Left ventricle myocardium inferior (tissue), 1 donor: ENCODE results near the gene ALG2. TPM values are rescaled to one million over a fixed set of nuclear protein-coding genes. Genes with fewer than 3 reads are reported as not detected.

Experiments
- DNase-seq: peaks from one replicate; pipeline ENCODE4 v3.0.0-alpha.2; 2020
- H3K27ac ChIP-seq: fragments of 200-600 bp; replicated peaks from 2 replicates; pipeline ENCODE4 v1.8.0; 2021
- H3K27me3 ChIP-seq: fragments of 200-600 bp; 2 replicates; pipeline ENCODE4 v1.8.0; 2021; ENCODE audit warnings: low read depth
- H3K36me3 ChIP-seq: fragments of 200-600 bp; 2 replicates; pipeline ENCODE4 v1.8.0; 2021
- H3K4me1 ChIP-seq: fragments of 200-600 bp; 2 replicates; pipeline ENCODE4 v1.8.0; 2021
- H3K4me3 ChIP-seq: fragments of 200-600 bp; 2 replicates; pipeline ENCODE4 v1.8.0; 2021; ENCODE audit warnings: mild to moderate bottlenecking, moderate library complexity
- H3K9me3 ChIP-seq: fragments of 200-600 bp; replicated peaks from 2 replicates; pipeline ENCODE4 v1.8.0; 2021
- intact Hi-C: fragments of 100-400 bp; cut with micrococcal nuclease; formaldehyde crosslinking; loops from one replicate; pipeline ENCODE4 v1.11.0; 2022
- total RNA-seq: library from RNA; stranded (reverse); fragmentation: NEBNext Ultra II Directional; extraction: Animal tissue kit (Norgen Biotek cat#: 25700); gene quantifications from one replicate; pipeline ENCODE4 v1.2.1, GENCODE V29; 2021
- TF ChIP-seq, protein P1 (sequence below): fragments of 200-600 bp; IDR thresholded peaks from 2 replicates; pipeline ENCODE4 v1.8.0; 2021; ENCODE audit warnings: antibody characterized with exemption, mild to moderate bottlenecking, borderline replicate concordance
- donor health status: DM: no; HTN: yes; CAD: no; lungs with severe emphysema.

Gene ALG2
- total RNA-seq, 1 donor from 2014 or later, result 14.8 TPM

DNA sequence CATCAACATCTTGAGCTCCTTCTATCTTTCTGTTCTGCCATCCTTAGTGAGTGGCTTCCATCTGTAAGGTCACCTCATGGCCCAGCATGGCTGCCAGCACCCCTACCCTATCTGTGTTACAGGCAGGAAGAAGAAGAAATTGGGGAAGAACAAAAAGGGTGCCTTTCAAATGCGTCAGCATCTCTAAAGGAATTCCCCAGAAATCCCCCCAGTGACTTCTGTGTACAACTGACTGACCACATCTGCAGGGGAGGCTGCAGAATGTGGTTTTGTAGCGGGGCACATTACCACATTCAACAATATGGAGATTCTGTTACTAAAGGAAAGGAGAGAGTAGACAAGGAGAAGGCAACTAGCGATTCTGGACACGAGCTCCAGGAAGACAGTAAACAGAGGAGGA, 40.1 kb downstream of the ALG2 start:
- Histone ChIP-seq H3K27ac (no peak overlapping the region), H3K27me3 (no peaks in the 10 kb centered on the region), H3K4me3 (no peak overlapping the region), H3K36me3 (no peaks in the 10 kb centered on the region), H3K4me1 (peaks cover 9% of the 10 kb centered on the region), H3K9me3 (no peaks in the 10 kb centered on the region)
- TF ChIP-seq, protein P1, sequence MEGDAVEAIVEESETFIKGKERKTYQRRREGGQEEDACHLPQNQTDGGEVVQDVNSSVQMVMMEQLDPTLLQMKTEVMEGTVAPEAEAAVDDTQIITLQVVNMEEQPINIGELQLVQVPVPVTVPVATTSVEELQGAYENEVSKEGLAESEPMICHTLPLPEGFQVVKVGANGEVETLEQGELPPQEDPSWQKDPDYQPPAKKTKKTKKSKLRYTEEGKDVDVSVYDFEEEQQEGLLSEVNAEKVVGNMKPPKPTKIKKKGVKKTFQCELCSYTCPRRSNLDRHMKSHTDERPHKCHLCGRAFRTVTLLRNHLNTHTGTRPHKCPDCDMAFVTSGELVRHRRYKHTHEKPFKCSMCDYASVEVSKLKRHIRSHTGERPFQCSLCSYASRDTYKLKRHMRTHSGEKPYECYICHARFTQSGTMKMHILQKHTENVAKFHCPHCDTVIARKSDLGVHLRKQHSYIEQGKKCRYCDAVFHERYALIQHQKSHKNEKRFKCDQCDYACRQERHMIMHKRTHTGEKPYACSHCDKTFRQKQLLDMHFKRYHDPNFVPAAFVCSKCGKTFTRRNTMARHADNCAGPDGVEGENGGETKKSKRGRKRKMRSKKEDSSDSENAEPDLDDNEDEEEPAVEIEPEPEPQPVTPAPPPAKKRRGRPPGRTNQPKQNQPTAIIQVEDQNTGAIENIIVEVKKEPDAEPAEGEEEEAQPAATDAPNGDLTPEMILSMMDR, result no peak
- intact Hi-C loops, result no loop called here
- no peak for DNase-seq

DNA sequence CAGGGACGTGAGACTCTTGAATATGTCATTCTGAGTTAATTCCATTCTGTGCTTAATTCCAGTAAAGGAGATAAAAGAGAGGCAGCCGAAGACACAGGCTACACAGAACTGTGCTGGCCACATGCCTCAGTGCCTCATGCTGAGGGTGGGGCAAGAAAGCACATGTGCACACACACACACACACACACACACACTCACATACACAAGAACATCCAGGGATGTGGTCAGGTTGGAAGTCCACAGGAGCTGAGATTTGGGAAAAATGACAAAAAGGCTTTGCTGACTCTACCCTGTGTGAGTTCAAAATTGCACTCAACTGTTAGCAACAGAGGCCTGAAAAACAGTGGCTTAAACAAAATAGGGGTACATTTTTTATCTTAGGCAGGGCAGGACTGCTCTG, 40.5 kb downstream of the ALG2 start:
- Histone ChIP-seq H3K4me1 (peaks cover 9% of the 10 kb centered on the region), H3K9me3 (no peaks in the 10 kb centered on the region), H3K4me3 (no peak overlapping the region), H3K36me3 (no peaks in the 10 kb centered on the region), H3K27me3 (no peaks in the 10 kb centered on the region), H3K27ac (no peak overlapping the region)
- intact Hi-C loops, result no loop called here
- TF ChIP-seq, protein P1, result no peak
- DNase-seq, result no peak

DNA sequence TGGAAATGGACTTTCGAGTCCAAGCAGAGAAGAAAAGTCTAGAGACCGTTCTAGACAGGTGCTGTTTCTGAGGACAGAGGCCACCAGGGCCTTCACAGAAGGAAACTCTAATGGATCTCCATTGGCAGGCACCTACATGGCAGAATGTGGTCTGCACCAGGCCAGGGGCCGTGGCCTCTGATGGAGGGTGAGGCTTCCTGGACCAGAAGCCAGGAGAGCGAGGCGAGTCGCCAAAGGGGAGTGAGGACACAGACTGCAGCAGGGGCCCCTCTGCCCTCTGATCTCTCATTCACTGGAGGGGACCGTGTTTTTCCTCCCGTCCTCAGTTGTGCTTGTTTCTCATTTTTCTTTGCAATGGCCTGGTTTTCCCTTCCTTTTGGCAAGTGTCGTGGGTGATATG, 41.1 kb downstream of the ALG2 start:
- Histone ChIP-seq H3K4me3 (no peak overlapping the region), H3K27ac (no peak overlapping the region), H3K27me3 (no peaks in the 10 kb centered on the region), H3K4me1 (peaks cover 9% of the 10 kb centered on the region), H3K9me3 (no peaks in the 10 kb centered on the region), H3K36me3 (no peaks in the 10 kb centered on the region)
- no peak for DNase-seq
- TF ChIP-seq, protein P1, result no peak
- intact Hi-C loops, result no loop called here

DNA sequence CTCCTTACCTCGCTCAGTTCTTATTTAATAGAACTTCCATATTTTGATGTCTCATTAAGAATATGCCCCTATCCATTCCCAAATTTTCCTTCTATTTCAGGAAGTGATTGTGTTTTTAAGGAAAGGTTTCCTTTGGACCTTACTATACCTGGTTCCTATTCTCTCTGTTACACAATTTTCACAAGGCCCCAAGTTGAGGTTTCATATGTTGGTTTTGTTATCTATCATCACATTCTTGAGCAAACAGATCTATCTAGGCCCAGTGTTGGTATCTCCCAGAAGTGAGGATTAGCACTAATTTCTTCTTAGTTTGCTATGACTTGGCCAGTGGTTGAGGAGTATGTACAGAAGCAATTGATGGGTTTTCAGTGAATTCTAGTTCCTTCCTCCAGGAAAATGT, 41.5 kb downstream of the ALG2 start:
- intact Hi-C loops, result no loop called here
- H3K36me3 ChIP-seq, result no peaks in the 10 kb centered on the region
- no peak overlapping the region for H3K27ac ChIP-seq
- no peak overlapping the region for H3K4me3 ChIP-seq
- no peak for DNase-seq
- TF ChIP-seq, protein P1, result no peak
- peaks cover 8% of the 10 kb centered on the region for H3K4me1 ChIP-seq
- no peaks in the 10 kb centered on the region for H3K9me3 ChIP-seq
- H3K27me3 ChIP-seq, result no peaks in the 10 kb centered on the region

DNA sequence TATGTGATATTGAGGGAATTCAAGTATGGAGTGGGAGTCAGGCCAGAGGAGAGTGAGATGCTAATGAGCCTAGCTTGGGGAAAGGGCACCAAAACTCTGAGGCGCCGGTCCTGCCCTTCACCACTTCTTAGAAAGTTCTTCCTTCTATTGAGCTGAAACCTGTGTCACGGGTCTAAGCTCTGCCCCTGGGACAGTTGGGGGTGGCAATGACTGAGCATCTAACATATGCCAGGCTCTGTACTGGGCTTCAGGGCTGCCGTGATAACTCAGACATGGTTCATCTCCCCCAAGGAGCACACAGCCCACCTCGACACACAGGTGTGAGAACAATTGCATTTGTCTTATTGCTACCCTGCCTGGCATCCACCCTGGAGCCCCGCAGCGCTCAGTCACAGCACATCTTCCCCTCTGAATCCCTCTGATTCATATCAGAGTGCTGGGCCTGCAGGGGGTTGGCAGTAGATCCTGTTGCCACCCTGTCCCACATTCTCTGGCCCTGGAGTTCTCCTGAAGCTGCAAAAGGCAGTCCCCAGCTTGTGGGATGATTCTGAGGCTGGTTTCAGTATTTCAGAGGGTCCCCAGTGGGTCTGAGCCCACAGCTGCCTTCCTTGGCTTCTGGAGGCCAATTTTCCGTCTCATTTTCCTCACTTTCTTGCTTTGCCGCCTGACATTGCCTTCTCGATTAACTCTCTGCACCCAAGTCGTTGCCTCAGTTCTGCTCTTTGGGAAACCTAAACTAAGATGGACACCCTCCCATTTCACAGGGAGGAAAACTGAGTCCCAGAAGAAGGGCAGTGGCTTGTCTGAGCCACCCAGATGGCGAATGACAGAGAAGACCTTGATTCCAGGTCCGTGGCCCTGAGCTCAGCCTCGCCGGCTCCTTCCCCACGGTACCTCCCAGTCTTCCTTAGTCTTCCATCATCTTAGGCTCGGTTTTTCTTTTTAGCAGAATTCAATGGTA, 42.5 kb downstream of the ALG2 start:
- Histone ChIP-seq H3K36me3 (no peaks in the 10 kb centered on the region), H3K4me3 (no peak overlapping the region), H3K27ac (no peak overlapping the region), H3K4me1 (no peaks in the 10 kb centered on the region), H3K9me3 (no peaks in the 10 kb centered on the region), H3K27me3 (no peaks in the 10 kb centered on the region)
- intact Hi-C loops, result no loop called here
- TF ChIP-seq, protein P1, result no peak
- DNase-seq, result no peak
